Gastrocnemius medialis (tissue), 4 donors: ENCODE results near the gene AP1M2. TPM values are rescaled to one million over a fixed set of nuclear protein-coding genes. Genes with fewer than 3 reads are reported as not detected.
"Not testable (repeated sequence)": the region's sequence is repeated elsewhere in the genome, so short reads cannot be mapped to it uniquely, and the experiment has no call there.

Experiments used
- ATAC-seq, 2 donors: fragments of 150-250 bp; one replicate each; pipeline ENCODE4 v1.9.1; 2016
- DNase-seq, 2 donors: peaks; one replicate each; pipeline ENCODE4 v3.0.0-alpha.2; 2019
- H3K27ac ChIP-seq, 4 donors: fragments of 200-600 bp; sonication (generic); 1 replicate in 1 of 4; 2 replicates in 3 of 4; pipeline ENCODE4 v1.5.1; 2016 to 2018; ENCODE audit warnings: mild to moderate bottlenecking in 2 of 4, moderate library complexity in 1 of 4
- H3K27me3 ChIP-seq, 3 donors: fragments of 200-600 bp; sonication (generic) in 2 of 3; 1 replicate in 1 of 3; 2 replicates in 2 of 3; pipeline versions ENCODE4 v1.5.1 to v1.6.0; 2016 to 2019; ENCODE audit warnings: mild to moderate bottlenecking in 1 of 3, moderate library complexity in 1 of 3
- H3K36me3 ChIP-seq, 2 donors: fragments of 200-600 bp; sonication (generic) in 1 of 2; one replicate each; pipeline ENCODE4 v1.5.1; 2017 to 2018
- H3K4me1 ChIP-seq, 2 donors: fragments of 200-600 bp; sonication (generic) in 1 of 2; one replicate each; pipeline ENCODE4 v1.5.1; 2016 to 2017; ENCODE audit warnings: mild to moderate bottlenecking in 2 of 2
- H3K4me3 ChIP-seq, 4 donors: fragments of 200-600 bp; sonication (generic) in 3 of 4; 1 replicate in 1 of 4; 2 replicates in 3 of 4; pipeline ENCODE4 v1.5.1; 2016 to 2019; ENCODE audit warnings: mild to moderate bottlenecking in 2 of 4
- H3K9me3 ChIP-seq, 3 donors: fragments of 200-600 bp; sonication (generic) in 2 of 3; 1 replicate in 1 of 3; 2 replicates in 2 of 3; pipeline ENCODE4 v1.5.1; 2016 to 2019
- POLR2A ChIP-seq, 2 donors: fragments of 450-650 bp; IDR thresholded peaks; one replicate each; pipeline ENCODE4 v1.6.1; 2017; ENCODE audit warnings: antibody characterized with exemption in 2 of 2, mild to moderate bottlenecking in 2 of 2, moderate library complexity in 2 of 2
- in situ Hi-C, 4 donors: fragments of 200-750 bp; cut with MboI; loops; one replicate each; pipeline versions ENCODE4 v1.15.0 to v1.8.0; 2017; ENCODE audit warnings: low sequenced_read_pairs in 4 of 4
- intact Hi-C: fragments of 100-400 bp; cut with DNase I; formaldehyde crosslinking; loops from one replicate; pipeline ENCODE4 v1.15.1; 2023; ENCODE audit warnings: low total_unique reads
- total RNA-seq, 4 donors: library from RNA; depleted of rRNA; stranded (reverse); fragments of >200 nt; gene quantifications; one replicate each; pipeline versions ENCODE4 v1.1.0 to v1.2.3, GENCODE V29; 2016
- TF ChIP-seq, protein P1 (sequence below), 5 experiments: fragments of 450-650 bp in 3 of 5; fragments of 200-600 bp in 2 of 5; sonication (generic) in 2 of 5; IDR thresholded peaks in 4 of 5; conservative IDR thresholded peaks in 1 of 5; 1 replicate in 4 of 5; 2 replicates in 1 of 5; pipeline ENCODE4 v1.5.1; 2016 to 2019; ENCODE audit warnings: antibody characterized with exemption in 5 of 5, mild to moderate bottlenecking in 3 of 5, moderate library complexity in 3 of 5

AP1M2 gene
- total RNA-seq, 4 donors from 2014 or later = 0.32 TPM; not detected in 3

DNA sequence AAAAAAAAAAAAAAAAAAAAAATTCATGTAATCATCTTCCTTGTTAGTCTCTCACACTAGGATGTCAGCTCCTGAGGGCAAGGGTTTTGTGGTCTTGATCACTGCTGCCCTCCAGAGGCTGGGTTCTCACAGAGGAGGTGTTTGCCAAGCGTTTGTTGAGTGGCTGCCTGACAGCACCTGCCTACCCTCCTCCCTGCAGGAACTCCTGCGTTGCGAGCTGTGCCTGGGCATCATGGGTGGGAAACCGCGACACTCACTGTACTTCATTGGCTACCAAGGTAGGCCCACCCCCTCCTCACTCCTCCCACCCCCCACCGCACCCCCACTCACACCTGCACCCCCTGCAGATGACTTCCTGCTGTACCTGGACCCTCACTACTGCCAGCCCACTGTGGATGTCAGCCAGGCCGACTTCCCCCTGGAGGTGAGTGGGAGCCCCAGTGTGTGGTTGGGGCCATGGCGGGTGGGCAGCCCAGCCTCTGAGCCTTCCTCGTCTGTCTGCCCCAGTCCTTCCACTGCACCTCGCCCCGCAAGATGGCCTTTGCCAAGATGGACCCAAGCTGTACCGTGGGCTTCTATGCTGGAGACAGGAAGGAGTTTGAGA lies 35.3 kb downstream of the AP1M2 start:
- Histone ChIP-seq H3K27ac (no peak overlapping the region), H3K9me3 (no peaks in the 10 kb centered on the region), H3K27me3 (no peaks in the 10 kb centered on the region), H3K4me1 (no peaks in the 10 kb centered on the region), H3K4me3 (no peak overlapping the region), H3K36me3 (peaks cover 0 to 84% of the 10 kb centered on the region in 2 donors)
- DNase-seq = no peak
- in situ Hi-C loops = loop anchor here in 1 of 4 donors (25.0 kb wide), 1 partner anchor 139 kb away; the partner anchor contains the start of genes CDC37 and PDE4A
- no peak for TF ChIP-seq POLR2A (IDR thresholded peaks at IDR 0.05)
- TF ChIP-seq, protein P1, sequence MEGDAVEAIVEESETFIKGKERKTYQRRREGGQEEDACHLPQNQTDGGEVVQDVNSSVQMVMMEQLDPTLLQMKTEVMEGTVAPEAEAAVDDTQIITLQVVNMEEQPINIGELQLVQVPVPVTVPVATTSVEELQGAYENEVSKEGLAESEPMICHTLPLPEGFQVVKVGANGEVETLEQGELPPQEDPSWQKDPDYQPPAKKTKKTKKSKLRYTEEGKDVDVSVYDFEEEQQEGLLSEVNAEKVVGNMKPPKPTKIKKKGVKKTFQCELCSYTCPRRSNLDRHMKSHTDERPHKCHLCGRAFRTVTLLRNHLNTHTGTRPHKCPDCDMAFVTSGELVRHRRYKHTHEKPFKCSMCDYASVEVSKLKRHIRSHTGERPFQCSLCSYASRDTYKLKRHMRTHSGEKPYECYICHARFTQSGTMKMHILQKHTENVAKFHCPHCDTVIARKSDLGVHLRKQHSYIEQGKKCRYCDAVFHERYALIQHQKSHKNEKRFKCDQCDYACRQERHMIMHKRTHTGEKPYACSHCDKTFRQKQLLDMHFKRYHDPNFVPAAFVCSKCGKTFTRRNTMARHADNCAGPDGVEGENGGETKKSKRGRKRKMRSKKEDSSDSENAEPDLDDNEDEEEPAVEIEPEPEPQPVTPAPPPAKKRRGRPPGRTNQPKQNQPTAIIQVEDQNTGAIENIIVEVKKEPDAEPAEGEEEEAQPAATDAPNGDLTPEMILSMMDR (IDR thresholded peaks at IDR 0.05 in 4 of 5, conservative IDR thresholded peaks at IDR 0.05 in 1 of 5) = no peak
- no peak for ATAC-seq
- intact Hi-C loops = no loop called here

DNA sequence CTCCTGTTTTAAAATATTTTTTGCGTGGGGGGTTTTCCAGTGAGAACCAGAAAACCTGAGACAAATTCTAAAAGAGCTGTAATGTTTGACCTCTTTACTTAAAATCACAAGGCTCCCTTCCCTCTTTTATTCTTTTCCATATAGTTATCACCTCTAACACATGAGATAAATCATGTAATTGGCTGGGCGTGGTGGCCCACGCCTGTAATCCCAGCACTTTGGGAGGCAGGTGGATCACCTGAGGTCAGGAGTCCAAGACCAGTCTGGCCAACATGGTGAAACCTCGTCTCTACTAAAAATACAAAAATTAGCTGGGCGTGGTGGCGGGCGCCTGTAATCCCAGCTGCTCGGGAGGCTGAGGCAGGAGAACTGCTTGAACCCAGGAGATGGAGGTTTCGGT lies 36.1 kb downstream of the AP1M2 start:
- ATAC-seq, H3K4me1 ChIP-seq, H3K27ac ChIP-seq, H3K4me3 ChIP-seq, H3K9me3 ChIP-seq, H3K27me3 ChIP-seq, intact Hi-C loops, DNase-seq: not testable (repeated sequence)
- in situ Hi-C loops = loop anchor here in 1 of 4 donors (25.0 kb wide), 1 partner anchor 139 kb away; the partner anchor contains the start of genes CDC37 and PDE4A
- peaks cover 0 to 85% of the 10 kb centered on the region in 2 donors for H3K36me3 ChIP-seq

DNA sequence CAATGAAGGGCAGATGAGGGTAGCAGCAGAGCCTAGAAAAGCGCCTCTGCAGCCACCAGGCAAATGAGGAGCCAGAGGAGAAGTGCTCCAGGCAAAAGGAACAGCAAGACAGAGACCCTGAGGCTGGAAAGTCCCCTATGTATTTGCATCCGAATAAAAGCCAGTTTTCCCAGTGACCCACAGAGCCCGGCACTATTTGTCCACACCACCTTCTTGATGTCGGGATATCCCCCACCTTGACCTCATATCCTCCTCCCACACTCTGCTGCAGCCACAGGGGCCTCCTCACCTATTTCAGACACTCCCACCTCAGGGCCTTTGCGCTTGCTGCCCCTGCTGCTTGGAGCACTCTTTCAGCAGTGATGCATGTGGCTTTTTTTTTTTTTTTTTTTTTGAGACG lies 36.8 kb downstream of the AP1M2 start:
- Histone ChIP-seq H3K4me1 (peaks cover 2 to 6% of the 10 kb centered on the region in 2 donors), H3K27me3 (no peaks in the 10 kb centered on the region), H3K36me3 (peaks cover 0 to 88% of the 10 kb centered on the region in 2 donors), H3K9me3 (no peaks in the 10 kb centered on the region), H3K4me3 (no peak overlapping the region), H3K27ac (no peak overlapping the region)
- intact Hi-C loops = no loop called here
- no peak for ATAC-seq
- TF ChIP-seq, protein P1 (IDR thresholded peaks at IDR 0.05 in 4 of 5, conservative IDR thresholded peaks at IDR 0.05 in 1 of 5) = no peak
- TF ChIP-seq POLR2A (IDR thresholded peaks at IDR 0.05) = no peak
- no peak for DNase-seq
- in situ Hi-C loops = loop anchor here in 1 of 4 donors (25.0 kb wide), 1 partner anchor 138 kb away; the partner anchor contains the start of genes CDC37 and PDE4A

DNA sequence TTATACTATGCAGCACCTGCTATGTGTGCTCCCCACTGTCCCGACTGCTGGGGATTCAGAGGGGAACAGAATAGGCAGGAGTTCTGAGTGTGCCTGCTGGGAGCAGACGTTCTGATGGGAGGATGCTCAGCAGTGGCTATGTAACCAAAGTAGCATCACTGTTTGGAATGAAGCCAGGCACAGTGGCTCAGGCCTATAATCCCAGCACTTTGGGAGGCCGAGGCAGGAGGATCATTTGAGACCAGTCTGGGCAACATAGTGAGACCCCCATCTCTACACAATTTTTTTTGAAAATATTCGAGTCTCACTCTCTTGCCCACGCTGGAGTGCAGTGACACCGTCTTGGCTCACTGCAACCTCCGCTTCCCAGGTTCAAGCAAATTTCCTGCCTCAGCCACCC lies 37.4 kb downstream of the AP1M2 start:
- in situ Hi-C loops = loop anchor here in 1 of 4 donors (10.0 to 25.0 kb wide), 2 partner anchors 65 to 137 kb away; partner anchors contain the start of genes CDC37 and PDE4A

DNA sequence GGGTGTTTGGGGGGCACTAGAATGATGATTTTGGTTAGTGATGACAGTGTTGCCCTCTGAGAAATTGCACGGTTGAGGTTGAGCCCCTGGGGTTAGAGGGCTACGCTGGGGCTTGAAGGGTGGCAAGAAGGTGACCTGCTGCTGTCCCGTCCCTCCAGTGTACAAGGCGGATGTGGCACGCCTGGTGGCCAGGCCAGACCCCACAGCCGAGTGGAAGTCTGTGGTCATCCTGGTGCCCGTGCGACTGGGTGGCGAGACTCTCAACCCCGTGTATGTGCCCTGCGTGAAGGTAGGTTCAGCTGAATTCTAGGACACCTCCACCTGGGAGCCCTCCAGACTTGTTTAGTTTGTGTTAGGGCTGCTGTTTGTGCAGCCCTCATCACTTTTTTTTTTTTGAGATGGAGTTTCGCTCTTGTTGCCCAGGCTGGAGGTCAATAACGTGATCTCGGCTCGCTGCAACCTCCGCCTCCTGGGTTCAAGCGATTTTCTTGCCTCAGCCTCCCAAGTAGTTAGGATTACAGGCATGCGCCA lies 38.3 kb downstream of the AP1M2 start:
- no peak overlapping the region for H3K27ac ChIP-seq
- H3K4me3 ChIP-seq = no peak overlapping the region
- H3K27me3 ChIP-seq = no peaks in the 10 kb centered on the region
- no peak for DNase-seq
- TF ChIP-seq POLR2A (IDR thresholded peaks at IDR 0.05) = no peak
- TF ChIP-seq, protein P1 (IDR thresholded peaks at IDR 0.05 in 4 of 5, conservative IDR thresholded peaks at IDR 0.05 in 1 of 5) = no peak
- ATAC-seq = no peak
- intact Hi-C loops (no loop called here), in situ Hi-C loops (loop anchor here in 1 of 4 donors (10.0 kb wide), 1 partner anchor 64 kb away; no protein-coding TSS in a partner anchor)
- H3K9me3 ChIP-seq = no peaks in the 10 kb centered on the region
- peaks cover 0 to 79% of the 10 kb centered on the region in 2 donors for H3K36me3 ChIP-seq
- H3K4me1 ChIP-seq = peaks cover 12 to 18% of the 10 kb centered on the region in 2 donors

More for the DNA sequence above, 37.4 kb downstream of the AP1M2 start:
- H3K27ac ChIP-seq = no peak overlapping the region
- H3K36me3 ChIP-seq = peaks cover 0 to 88% of the 10 kb centered on the region in 2 donors
- H3K4me1 ChIP-seq = peaks cover 9 to 12% of the 10 kb centered on the region in 2 donors
- H3K9me3 ChIP-seq = no peaks in the 10 kb centered on the region
- no peak for DNase-seq
- H3K4me3 ChIP-seq = no peak overlapping the region
- TF ChIP-seq, protein P1 (IDR thresholded peaks at IDR 0.05 in 4 of 5, conservative IDR thresholded peaks at IDR 0.05 in 1 of 5) = no peak
- TF ChIP-seq POLR2A (IDR thresholded peaks at IDR 0.05) = no peak
- no peak for ATAC-seq
- intact Hi-C loops = no loop called here
- H3K27me3 ChIP-seq = no peaks in the 10 kb centered on the region
